Measurements from ENCODE around the gene NDUFAF5. TPM values are rescaled to one million over a fixed set of nuclear protein-coding genes. Genes with fewer than 3 reads are reported as not detected.

Gene NDUFAF5
- polyA plus RNA-seq, 1 experiment: 6.3 TPM

DNA sequence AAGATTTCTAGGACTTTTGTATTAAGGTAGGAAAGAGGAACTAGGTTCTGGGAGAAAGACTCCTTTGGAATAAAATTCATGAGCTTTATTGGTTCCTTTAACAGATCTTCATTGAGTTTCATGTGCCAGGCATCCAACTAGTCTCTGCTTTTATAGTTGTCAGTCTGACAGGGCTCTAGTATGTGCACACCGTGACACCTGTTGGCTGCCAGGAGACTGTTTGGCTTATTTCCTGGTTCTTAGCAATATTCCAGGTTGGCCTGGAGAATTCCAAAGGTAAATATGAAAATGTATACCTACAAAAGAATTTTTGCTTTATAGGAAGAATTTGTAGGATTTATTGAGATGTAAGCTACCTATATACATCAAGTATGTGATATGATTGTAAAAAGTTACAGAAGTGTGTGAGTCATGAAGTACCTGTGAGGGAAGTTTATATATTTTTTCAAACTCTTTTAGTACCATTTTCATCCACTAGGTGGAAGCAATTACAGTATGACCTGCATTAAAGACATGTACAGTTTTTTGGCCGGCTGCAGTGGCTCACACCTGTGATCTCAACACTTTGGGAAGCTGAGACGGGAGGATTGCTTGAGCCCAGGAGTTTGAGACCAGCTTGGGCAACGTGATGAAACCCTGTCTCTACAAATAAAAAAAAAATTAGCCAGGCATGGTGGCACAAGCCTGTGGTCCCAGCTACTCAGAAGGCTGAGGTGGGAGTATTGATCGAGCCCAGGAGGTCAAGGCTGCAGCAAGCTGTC, 35.2 kb downstream of the NDUFAF5 start:
- Histone ChIP-seq H3K4me3 (ENCODE audit: low read depth, low read length) (no peak overlapping the region), H3K36me3 (ENCODE audit: control insufficient read depth, insufficient read depth, low read length) (peaks cover 3% of the 10 kb centered on the region; the same call in 1 of the 2 replicates), H3K27me3 (ENCODE audit: control insufficient read depth, insufficient read depth, low read length) (no peaks in the 10 kb centered on the region)
- ChIA-PET POLR2A (no interaction called here), CTCF (interaction anchor here (0.6 to 8.1 kb wide), 44 partner anchors 9 to 247 kb away, joined by 3 to 61 read pairs (median 4); partner anchors contain the start of genes ESF1 and NDUFAF5)
- TF ChIP-seq, protein P1, sequence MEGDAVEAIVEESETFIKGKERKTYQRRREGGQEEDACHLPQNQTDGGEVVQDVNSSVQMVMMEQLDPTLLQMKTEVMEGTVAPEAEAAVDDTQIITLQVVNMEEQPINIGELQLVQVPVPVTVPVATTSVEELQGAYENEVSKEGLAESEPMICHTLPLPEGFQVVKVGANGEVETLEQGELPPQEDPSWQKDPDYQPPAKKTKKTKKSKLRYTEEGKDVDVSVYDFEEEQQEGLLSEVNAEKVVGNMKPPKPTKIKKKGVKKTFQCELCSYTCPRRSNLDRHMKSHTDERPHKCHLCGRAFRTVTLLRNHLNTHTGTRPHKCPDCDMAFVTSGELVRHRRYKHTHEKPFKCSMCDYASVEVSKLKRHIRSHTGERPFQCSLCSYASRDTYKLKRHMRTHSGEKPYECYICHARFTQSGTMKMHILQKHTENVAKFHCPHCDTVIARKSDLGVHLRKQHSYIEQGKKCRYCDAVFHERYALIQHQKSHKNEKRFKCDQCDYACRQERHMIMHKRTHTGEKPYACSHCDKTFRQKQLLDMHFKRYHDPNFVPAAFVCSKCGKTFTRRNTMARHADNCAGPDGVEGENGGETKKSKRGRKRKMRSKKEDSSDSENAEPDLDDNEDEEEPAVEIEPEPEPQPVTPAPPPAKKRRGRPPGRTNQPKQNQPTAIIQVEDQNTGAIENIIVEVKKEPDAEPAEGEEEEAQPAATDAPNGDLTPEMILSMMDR (IDR thresholded peaks at IDR 0.05; ENCODE audit: insufficient read depth, low read depth, low read length): peak; percentile 59
- DNase-seq (ENCODE audit: low read depth): peak; percentile 19

DNA sequence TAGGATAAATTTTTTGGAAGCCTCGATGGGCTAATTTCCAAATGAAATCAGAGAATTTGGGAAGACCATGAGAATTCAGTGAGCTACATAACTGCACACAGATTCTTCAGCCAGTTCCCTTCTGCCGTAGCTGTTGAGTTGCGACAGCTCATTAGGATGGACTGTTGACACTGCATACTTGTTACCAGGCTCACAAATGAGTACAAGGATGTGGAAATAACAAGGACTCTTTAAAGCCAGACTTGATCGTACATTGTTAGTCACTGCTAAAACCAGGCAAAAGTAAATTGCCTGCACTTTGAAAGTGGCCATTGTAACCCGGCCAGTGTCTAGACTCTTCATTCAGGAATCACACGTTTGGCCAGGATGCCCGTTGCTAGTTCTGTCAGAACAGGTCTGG, 37.0 kb downstream of the NDUFAF5 start:
- ChIA-PET CTCF (interaction anchor here (0.8 to 8.1 kb wide), 4 partner anchors 12 to 232 kb away, joined by 3 to 61 read pairs (median 4); no protein-coding TSS in a partner anchor), POLR2A (interaction anchor here (0.6 kb wide), 1 partner anchor 31 kb away, joined by 4 read pairs; no protein-coding TSS in a partner anchor)
- peak; percentile 9 for DNase-seq (ENCODE audit: low read depth)
- Histone ChIP-seq H3K27me3 (ENCODE audit: control insufficient read depth, insufficient read depth, low read length) (no peaks in the 10 kb centered on the region; the same call in 1 of the 2 replicates), H3K36me3 (ENCODE audit: control insufficient read depth, insufficient read depth, low read length) (no peaks in the 10 kb centered on the region), H3K4me3 (ENCODE audit: low read depth, low read length) (no peak overlapping the region)
- TF ChIP-seq, protein P1 (IDR thresholded peaks at IDR 0.05; ENCODE audit: insufficient read depth, low read depth, low read length): no peak

DNA sequence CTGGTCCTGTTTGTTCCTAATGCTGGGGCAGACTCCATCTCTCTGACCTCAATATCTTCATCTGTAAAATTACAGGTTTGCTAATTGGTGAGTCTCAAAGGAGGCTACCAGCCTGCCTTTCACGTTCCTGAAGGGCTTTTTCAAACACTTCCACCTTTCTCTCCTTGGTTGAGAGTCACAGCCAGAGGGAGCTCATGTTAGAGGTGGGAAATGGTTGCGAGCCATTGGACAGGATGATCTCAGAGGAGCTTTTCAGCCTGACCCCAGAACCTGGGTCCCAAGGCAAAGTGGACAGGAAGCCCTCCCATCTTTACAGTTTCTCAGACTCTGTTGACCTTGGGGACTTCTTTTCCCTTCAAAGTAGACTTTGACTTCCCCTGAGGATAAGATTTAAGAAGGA, 37.6 kb downstream of the NDUFAF5 start:
- CTCF ChIA-PET: interaction anchor here (0.7 to 8.1 kb wide), 4 partner anchors 9 to 232 kb away, joined by 3 to 61 read pairs (median 4); no protein-coding TSS in a partner anchor

DNA sequence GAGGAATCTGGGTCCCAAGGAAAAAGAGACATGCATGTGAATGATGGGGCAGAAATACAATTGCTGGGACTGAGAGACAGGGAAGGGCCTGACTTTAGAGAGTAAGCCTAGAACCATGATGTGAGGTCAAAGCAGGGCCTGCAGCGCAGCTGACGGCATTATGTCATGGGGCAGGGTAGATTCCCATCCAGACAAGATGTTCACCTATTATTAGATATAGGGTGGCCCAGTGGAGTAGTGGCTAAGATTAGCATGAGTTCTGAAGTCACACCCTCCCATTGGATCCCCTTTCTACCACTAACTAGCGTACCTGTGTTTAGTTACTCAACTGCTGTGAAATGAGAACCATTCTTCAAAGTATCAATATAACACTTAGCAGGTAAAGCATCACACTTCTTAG, 39.6 kb downstream of the NDUFAF5 start:
- Histone ChIP-seq H3K36me3 (ENCODE audit: control insufficient read depth, insufficient read depth, low read length) (no peaks in the 10 kb centered on the region), H3K27me3 (ENCODE audit: control insufficient read depth, insufficient read depth, low read length) (no peaks in the 10 kb centered on the region; the same call in 1 of the 2 replicates), H3K4me3 (ENCODE audit: low read depth, low read length) (no peak overlapping the region)
- TF ChIP-seq, protein P1 (IDR thresholded peaks at IDR 0.05; ENCODE audit: insufficient read depth, low read depth, low read length): no peak
- DNase-seq (ENCODE audit: low read depth): no peak
- POLR2A ChIA-PET: no interaction called here
- CTCF ChIA-PET: interaction anchor here (0.7 to 1.7 kb wide), 3 partner anchors 9 to 230 kb away, joined by 3 to 5 read pairs (median 4); no protein-coding TSS in a partner anchor

More for the DNA sequence above, 37.6 kb downstream of the NDUFAF5 start:
- Histone ChIP-seq H3K36me3 (ENCODE audit: control insufficient read depth, insufficient read depth, low read length) (no peaks in the 10 kb centered on the region), H3K4me3 (ENCODE audit: low read depth, low read length) (no peak overlapping the region), H3K27me3 (ENCODE audit: control insufficient read depth, insufficient read depth, low read length) (no peaks in the 10 kb centered on the region; the same call in 1 of the 2 replicates)
- no peak for DNase-seq (ENCODE audit: low read depth)
- POLR2A ChIA-PET: no interaction called here
- TF ChIP-seq, protein P1 (IDR thresholded peaks at IDR 0.05; ENCODE audit: insufficient read depth, low read depth, low read length): no peak

DNA sequence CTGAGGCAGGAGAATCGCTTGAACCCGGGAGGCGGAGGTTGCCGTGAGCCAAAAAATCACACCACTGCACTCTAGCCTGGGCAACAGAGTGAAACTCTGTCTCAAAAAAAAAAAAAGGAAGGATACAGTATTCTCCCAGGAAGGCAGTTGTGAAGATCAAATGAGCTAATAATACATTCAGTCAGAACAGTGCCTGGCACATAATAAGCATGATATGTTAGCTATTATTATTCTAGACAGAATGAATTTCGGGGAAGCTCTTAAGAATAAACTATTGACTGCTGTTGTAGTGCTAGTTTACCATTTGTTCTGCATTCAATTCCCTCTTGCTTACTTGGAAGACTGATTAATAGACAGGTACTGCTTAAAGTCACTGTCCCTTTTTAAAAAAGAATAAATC, 40.6 kb downstream of the NDUFAF5 start:
- no peak for DNase-seq (ENCODE audit: low read depth)
- no peak overlapping the region for H3K4me3 ChIP-seq (ENCODE audit: low read depth, low read length)
- TF ChIP-seq, protein P1 (IDR thresholded peaks at IDR 0.05; ENCODE audit: insufficient read depth, low read depth, low read length): no peak
- ChIA-PET CTCF (interaction anchor here (1.1 to 1.6 kb wide), 2 partner anchors 30 to 229 kb away, joined by 3 read pairs; no protein-coding TSS in a partner anchor), POLR2A (no interaction called here)
- no peaks in the 10 kb centered on the region for H3K36me3 ChIP-seq (ENCODE audit: control insufficient read depth, insufficient read depth, low read length)
- H3K27me3 ChIP-seq (ENCODE audit: control insufficient read depth, insufficient read depth, low read length): no peaks in the 10 kb centered on the region; the same call in 1 of the 2 replicates

All from BJ (cell line).